BJ (cell line): ENCODE results near the gene ALS2CL. TPM values are rescaled to one million over a fixed set of nuclear protein-coding genes. Genes with fewer than 3 reads are reported as not detected.
A peak's percentile ranks its signal among the peaks of the same experiment; 100 is the strongest.

ENCODE experiments used
- CTCF ChIA-PET: fragments of 350-600 bp; formaldehyde crosslinking; extraction: SDS; loops from one replicate; lab custom pipeline; 2021; ENCODE audit warnings: antibody characterized with exemption, inconsistent platforms; lab: Yijun Ruan, JAX
- POLR2A ChIA-PET: fragments of 300-600 bp; sonication (Branson Sonifier 250); formaldehyde crosslinking; extraction: SDS; loops from one replicate; lab custom pipeline; 2021; ENCODE audit warnings: antibody characterized with exemption; lab: Charles Lee
- DNase-seq: peaks from one replicate; pipeline ENCODE4 v3.0.0-alpha.2; 2011; ENCODE audit warnings: low read depth
- H3K27me3 ChIP-seq: 2 replicates; pipeline ENCODE4 v1.6.0; 2011; ENCODE audit warnings: low read length; ENCODE audit not compliant: control insufficient read depth, insufficient read depth
- H3K36me3 ChIP-seq: 2 replicates; pipeline ENCODE4 v1.5.1; 2011; ENCODE audit warnings: low read length; ENCODE audit not compliant: control insufficient read depth, insufficient read depth
- H3K4me3 ChIP-seq: 2 replicates; pipeline ENCODE4 v1.5.1; 2011; ENCODE audit warnings: low read depth, mild to moderate bottlenecking, control low read depth, low read length
- CTCF ChIP-seq: IDR thresholded peaks from 2 replicates; pipeline ENCODE4 v1.5.1; 2011; ENCODE audit warnings: low read depth, mild to moderate bottlenecking, control low read depth, inconsistent platforms, low read length, moderate library complexity; ENCODE audit not compliant: insufficient read depth
- polyA plus RNA-seq: library from polyadenylated mRNA; depleted of rRNA; stranded (reverse); fragments of >200 nt; gene quantifications from 2 replicates; pipeline ENCODE4 v1.2.3, GENCODE V29; 2011

Gene ALS2CL
- polyA plus RNA-seq, 1 experiment = 7.2 TPM

- CTCF ChIA-PET = interaction anchor here (1.0 kb wide), 1 partner anchor 16 kb away, joined by 3 read pairs; no protein-coding TSS in a partner anchor
- POLR2A ChIA-PET = no interaction called here
Observed at GRCh38 chr3:46736006-46736872, 42.8 kb upstream of the ALS2CL start.

GRCh38 chr3:46734773-46735172 is 41.3 kb upstream of the ALS2CL start:
- ChIA-PET POLR2A (no interaction called here), CTCF (interaction anchor here (0.7 kb wide), 1 partner anchor 17 kb away, joined by 3 read pairs; no protein-coding TSS in a partner anchor)
- no peak for DNase-seq
- Histone ChIP-seq H3K27me3 (peaks cover 2% of the 10 kb centered on the region), H3K4me3 (no peak overlapping the region), H3K36me3 (no peaks in the 10 kb centered on the region)
- no peak for TF ChIP-seq CTCF

More at GRCh38 chr3:46736006-46736872, 42.8 kb upstream of the ALS2CL start:
- TF ChIP-seq CTCF = no peak
- Histone ChIP-seq H3K4me3 (no peak overlapping the region), H3K27me3 (peaks cover 2% of the 10 kb centered on the region), H3K36me3 (no peaks in the 10 kb centered on the region)
- no peak for DNase-seq

- Histone ChIP-seq H3K4me3 (no peak overlapping the region), H3K27me3 (peaks cover 6% of the 10 kb centered on the region), H3K36me3 (no peaks in the 10 kb centered on the region)
- ChIA-PET CTCF (interaction anchor here (1.0 kb wide), 1 partner anchor 162 kb away, joined by 5 read pairs; no protein-coding TSS in a partner anchor), POLR2A (no interaction called here)
- DNase-seq = no peak
- TF ChIP-seq CTCF = 0 out of 2 replicates have a peak, but pooled peaks have one; percentile 9
Observed at GRCh38 chr3:46733026-46733800, 39.7 kb upstream of the ALS2CL start.

- TF ChIP-seq CTCF = no peak
- H3K4me3 ChIP-seq = no peak overlapping the region
- H3K27me3 ChIP-seq = peaks cover 6% of the 10 kb centered on the region
- DNase-seq = no peak
- H3K36me3 ChIP-seq = no peaks in the 10 kb centered on the region
- ChIA-PET CTCF (no interaction called here), POLR2A (no interaction called here)
Observed at GRCh38 chr3:46731795-46732194, 38.3 kb upstream of the ALS2CL start.

GRCh38 chr3:46730819-46731218 is 37.3 kb upstream of the ALS2CL start:
- ChIA-PET CTCF (no interaction called here), POLR2A (no interaction called here)
- no peak for DNase-seq
- no peak for TF ChIP-seq CTCF
- Histone ChIP-seq H3K27me3 (peaks cover 6% of the 10 kb centered on the region), H3K4me3 (no peak overlapping the region), H3K36me3 (no peaks in the 10 kb centered on the region)
